ENCODE results near the gene MYCBP2.

Gene MYCBP2

DNA sequence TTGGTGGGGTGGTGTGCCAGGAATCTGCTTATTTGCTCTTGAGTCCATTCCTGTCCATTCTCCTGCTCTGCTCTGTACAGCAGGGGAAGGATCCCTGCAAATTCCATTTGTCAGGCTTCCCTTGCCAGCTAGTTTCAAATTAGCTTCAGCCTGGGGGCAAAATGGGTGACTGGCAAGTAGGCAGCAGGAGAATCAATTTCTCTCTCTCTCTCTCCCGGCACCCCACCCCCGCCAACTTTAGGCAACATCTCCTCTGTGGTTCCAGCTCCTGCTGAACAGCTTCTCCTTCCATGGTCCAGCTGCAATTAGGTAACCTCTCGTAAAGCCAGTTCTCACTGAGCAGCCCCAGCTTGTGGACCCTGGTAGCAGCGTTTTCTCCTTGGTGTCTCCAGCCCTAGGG is 6.7 kb upstream of the MYCBP2 start:
- peaks cover 28% of the 10 kb centered on the region for H3K4me1 Mint-ChIP-seq
- H3K27ac Mint-ChIP-seq: no peak overlapping the region
- H3K4me3 Mint-ChIP-seq: no peak overlapping the region
- no peaks in the 10 kb centered on the region for H3K9me3 Mint-ChIP-seq
- no peak for TF ChIP-seq CTCF (IDR thresholded peaks at IDR 0.05)
- H3K36me3 Mint-ChIP-seq (ENCODE audit: low read depth): no peaks in the 10 kb centered on the region
- DNase-seq: no peak
- peaks cover 23% of the 10 kb centered on the region for H3K27me3 Mint-ChIP-seq (ENCODE audit: low read depth, poor library complexity)

- no peaks in the 10 kb centered on the region for H3K9me3 Mint-ChIP-seq
- H3K36me3 Mint-ChIP-seq (ENCODE audit: low read depth): no peaks in the 10 kb centered on the region
- no peak for TF ChIP-seq CTCF (IDR thresholded peaks at IDR 0.05)
- H3K4me1 Mint-ChIP-seq: peaks cover 45% of the 10 kb centered on the region
- peak overlapping the region; percentile 61 for H3K4me3 Mint-ChIP-seq
- H3K27ac Mint-ChIP-seq: no peak overlapping the region
- peaks cover 23% of the 10 kb centered on the region for H3K27me3 Mint-ChIP-seq (ENCODE audit: low read depth, poor library complexity)
- no peak for DNase-seq
Observed at GRCh38 chr13:77331421-77331820, 4.5 kb upstream of the MYCBP2 start.

GRCh38 chr13:77329911-77330584 is 3.2 kb upstream of the MYCBP2 start:
- peaks cover 58% of the 10 kb centered on the region for H3K4me1 Mint-ChIP-seq
- H3K27me3 Mint-ChIP-seq (ENCODE audit: low read depth, poor library complexity): peaks cover 21% of the 10 kb centered on the region
- H3K36me3 Mint-ChIP-seq (ENCODE audit: low read depth): no peaks in the 10 kb centered on the region
- H3K4me3 Mint-ChIP-seq: peak overlapping the region; percentile 92
- no peak for TF ChIP-seq CTCF (IDR thresholded peaks at IDR 0.05)
- no peak for DNase-seq
- H3K27ac Mint-ChIP-seq: peak overlapping the region; percentile 99
- no peaks in the 10 kb centered on the region for H3K9me3 Mint-ChIP-seq

GRCh38 chr13:77329133-77329910 is 2.4 kb upstream of the MYCBP2 start:
- peaks cover 15% of the 10 kb centered on the region for H3K27me3 Mint-ChIP-seq (ENCODE audit: low read depth, poor library complexity)
- H3K4me1 Mint-ChIP-seq: peaks cover 65% of the 10 kb centered on the region
- H3K36me3 Mint-ChIP-seq (ENCODE audit: low read depth): no peaks in the 10 kb centered on the region
- peak overlapping the region; percentile 92 for H3K4me3 Mint-ChIP-seq
- H3K9me3 Mint-ChIP-seq: no peaks in the 10 kb centered on the region
- peak overlapping the region; percentile 99 for H3K27ac Mint-ChIP-seq
- TF ChIP-seq CTCF (IDR thresholded peaks at IDR 0.05): no peak
- peak; percentile 73 for DNase-seq

DNA sequence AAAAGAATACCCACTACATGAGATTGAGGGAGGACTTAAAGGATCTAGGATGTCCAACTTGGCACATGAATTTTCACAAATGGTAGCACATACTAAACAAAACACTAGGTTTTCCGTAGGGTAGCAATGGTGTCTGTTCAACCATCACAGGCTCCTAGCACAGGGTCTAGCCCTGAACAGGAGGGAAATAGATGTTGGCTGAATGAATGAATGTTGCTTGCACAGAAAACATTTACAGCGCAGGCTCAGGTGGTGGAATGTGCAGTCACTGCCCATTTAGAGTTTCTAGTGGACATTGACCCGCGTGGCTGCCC is 1.9 kb upstream of the MYCBP2 start:
- H3K4me1 Mint-ChIP-seq: peaks cover 67% of the 10 kb centered on the region
- H3K27ac Mint-ChIP-seq: no peak overlapping the region
- DNase-seq: no peak
- peaks cover 10% of the 10 kb centered on the region for H3K27me3 Mint-ChIP-seq (ENCODE audit: low read depth, poor library complexity)
- peak overlapping the region; percentile 92 for H3K4me3 Mint-ChIP-seq
- H3K36me3 Mint-ChIP-seq (ENCODE audit: low read depth): no peaks in the 10 kb centered on the region
- no peak for TF ChIP-seq CTCF (IDR thresholded peaks at IDR 0.05)
- no peaks in the 10 kb centered on the region for H3K9me3 Mint-ChIP-seq
